GM12872 (cell line): ENCODE results near the gene WARS2.

Experiments used
- CTCF ChIP-seq: IDR thresholded peaks from 3 replicates; pipeline ENCODE4 v1.5.1; 2011; ENCODE audit warnings: low read depth, mild to moderate bottlenecking, low read length, moderate library complexity; ENCODE audit not compliant: insufficient read depth

Gene WARS2

GRCh38 chr1:119053917-119054316 is 86.5 kb downstream of the WARS2 start:
- TF ChIP-seq CTCF, result no peak

DNA sequence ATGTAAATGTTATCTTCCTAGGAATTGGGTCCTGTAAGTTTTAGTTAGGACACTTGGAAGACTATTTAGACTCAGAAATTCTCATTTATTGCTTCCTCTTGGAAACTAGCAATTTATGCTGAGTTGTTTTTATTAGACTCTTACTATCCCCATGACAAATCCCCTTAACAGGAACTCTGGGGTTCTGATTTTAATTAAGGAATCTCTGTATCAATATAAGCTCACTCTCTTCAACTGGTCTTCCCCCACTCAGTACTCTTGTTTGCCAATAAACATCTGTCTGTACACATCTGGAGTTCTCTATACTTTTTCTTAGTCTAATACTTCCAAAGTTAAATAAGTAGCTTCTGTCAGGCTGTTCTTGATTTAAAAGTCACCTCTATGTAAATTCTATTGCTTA is 88.2 kb downstream of the WARS2 start:
- TF ChIP-seq CTCF, result no peak

GRCh38 chr1:119048624-119049404 is 91.6 kb downstream of the WARS2 start:
- TF ChIP-seq CTCF, result no peak

DNA sequence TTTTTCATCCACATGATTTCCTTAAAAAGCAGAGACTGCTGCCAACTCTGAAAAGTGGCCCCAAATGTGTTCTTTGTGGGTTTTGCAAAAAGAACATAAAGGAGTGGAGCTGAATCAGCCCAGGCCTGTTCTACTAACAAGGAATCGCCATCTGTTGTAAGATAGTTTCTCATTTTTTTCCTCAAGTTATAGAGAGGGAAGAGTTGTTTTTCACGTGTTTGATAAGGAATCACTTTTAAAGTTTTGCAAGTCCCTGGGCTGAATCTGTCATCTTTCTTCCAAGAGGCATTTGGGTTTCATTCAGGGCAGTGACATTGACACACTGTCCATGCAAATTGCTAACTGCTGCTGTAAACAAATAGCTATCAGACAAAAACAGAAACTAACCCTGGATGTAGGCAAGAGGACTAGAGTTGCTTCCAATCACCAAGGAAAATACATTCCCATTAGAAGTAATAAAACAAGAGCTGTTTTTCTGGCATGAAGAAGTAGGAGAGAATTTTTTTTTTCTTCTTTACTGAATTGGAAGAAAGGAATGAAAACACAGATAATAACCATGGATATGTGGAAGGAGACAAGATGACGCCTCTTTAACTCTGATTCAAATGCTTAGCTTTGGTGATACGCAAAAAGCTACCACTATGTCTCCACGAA is 93.5 kb downstream of the WARS2 start:
- no peak for TF ChIP-seq CTCF

GRCh38 chr1:119046429-119046784 is 94.0 kb downstream of the WARS2 start:
- no peak for TF ChIP-seq CTCF

GRCh38 chr1:119045096-119045746 is 95.2 kb downstream of the WARS2 start:
- TF ChIP-seq CTCF, result no peak

- no peak for TF ChIP-seq CTCF
Measured at GRCh38 chr1:119040906-119041305, 99.5 kb downstream of the WARS2 start.
